GM04504 (cell line): ENCODE measurements around the gene MTFR1L.
"Not testable (repeated sequence)": the region's sequence is repeated elsewhere in the genome, so short reads cannot be mapped to it uniquely, and the experiment has no call there.

Source experiments
- DNase-seq: peaks from one replicate; pipeline ENCODE4 v3.0.0-alpha.2; 2012; ENCODE audit warnings: low read depth

The MTFR1L gene

GRCh38 chr1:25828491-25828890 is 8.7 kb downstream of the MTFR1L start:
- no peak for DNase-seq

- no peak for DNase-seq
These were observed 9.3 kb downstream of the MTFR1L start for GRCh38 chr1:25829046-25829445.

- no peak for DNase-seq
These were observed 11.9 kb downstream of the MTFR1L start for GRCh38 chr1:25831569-25832196.

GRCh38 chr1:25832336-25833037 is 12.7 kb downstream of the MTFR1L start:
- DNase-seq = no peak

GRCh38 chr1:25833158-25833557 is 13.4 kb downstream of the MTFR1L start:
- no peak for DNase-seq

- no peak for DNase-seq
These were observed 15.1 kb downstream of the MTFR1L start for GRCh38 chr1:25834894-25835293.

- no peak for DNase-seq
These were observed 16.9 kb downstream of the MTFR1L start for GRCh38 chr1:25836695-25837094.

- DNase-seq = no peak
These were observed 17.6 kb downstream of the MTFR1L start for GRCh38 chr1:25837262-25837875.

- not testable (repeated sequence) for DNase-seq
These were observed 20.1 kb downstream of the MTFR1L start for GRCh38 chr1:25839808-25840207.

GRCh38 chr1:25843483-25843882 is 23.7 kb downstream of the MTFR1L start:
- DNase-seq = no peak

- no peak for DNase-seq
These were observed 25.0 kb downstream of the MTFR1L start for GRCh38 chr1:25844536-25845337.

- DNase-seq = no peak
These were observed 25.9 kb downstream of the MTFR1L start for GRCh38 chr1:25845664-25846063.

- DNase-seq = no peak
These were observed 28.2 kb downstream of the MTFR1L start for GRCh38 chr1:25847929-25848328.

GRCh38 chr1:25848531-25848930 is 28.8 kb downstream of the MTFR1L start:
- no peak for DNase-seq

- DNase-seq = no peak
These were observed 34.8 kb downstream of the MTFR1L start for GRCh38 chr1:25854554-25854953.

GRCh38 chr1:25856856-25857255 is 37.1 kb downstream of the MTFR1L start:
- DNase-seq = no peak

- no peak for DNase-seq
These were observed 38.7 kb downstream of the MTFR1L start for GRCh38 chr1:25858494-25858893.

GRCh38 chr1:25858906-25859789 is 39.4 kb downstream of the MTFR1L start, which contains the start of gene AUNIP:
Gene AUNIP (minus strand): TSS chr1:25859457. CDS start chr1:25859357, 100 bp downstream.
- peak; percentile 71 for DNase-seq

- DNase-seq = no peak
These were observed 41.8 kb downstream of the MTFR1L start for GRCh38 chr1:25861316-25862286.

GRCh38 chr1:25862785-25863485 is 43.2 kb downstream of the MTFR1L start:
- no peak for DNase-seq
